Muscle layer of duodenum (tissue), 2 donors: ENCODE results near the gene FAM89A.

ENCODE experiments used
- H3K27ac ChIP-seq: one replicate; pipeline ENCODE4 v1.7.0; 2013; ENCODE audit warnings: mild to moderate bottlenecking, low read length
- H3K27me3 ChIP-seq: one replicate; pipeline ENCODE4 v1.7.0; 2013; ENCODE audit warnings: low read depth, mild to moderate bottlenecking, control low read depth, low read length
- H3K36me3 ChIP-seq, 2 donors: one replicate each; pipeline ENCODE4 v1.7.0; 2013; ENCODE audit warnings: low read length in 2 of 2, control low read depth in 1 of 2, mild to moderate bottlenecking in 1 of 2; ENCODE audit not compliant: insufficient read depth in 2 of 2, control insufficient read depth in 1 of 2
- H3K4me1 ChIP-seq, 2 donors: one replicate each; pipeline ENCODE4 v1.7.0; 2013; ENCODE audit warnings: low read length in 2 of 2, mild to moderate bottlenecking in 2 of 2, control low read depth in 1 of 2, moderate library complexity in 1 of 2; ENCODE audit not compliant: insufficient read depth in 2 of 2, control insufficient read depth in 1 of 2
- H3K4me3 ChIP-seq, 2 donors: one replicate each; pipeline ENCODE4 v1.7.0; 2013; ENCODE audit warnings: low read length in 2 of 2, low read depth in 1 of 2, mild to moderate bottlenecking in 1 of 2
- H3K9me3 ChIP-seq, 2 donors: one replicate each; pipeline ENCODE4 v1.7.0; 2013; ENCODE audit warnings: low read length in 2 of 2, control low read depth in 1 of 2, mild to moderate bottlenecking in 1 of 2; ENCODE audit not compliant: control insufficient read depth in 1 of 2
- donor health status: healthy.

The FAM89A gene

DNA sequence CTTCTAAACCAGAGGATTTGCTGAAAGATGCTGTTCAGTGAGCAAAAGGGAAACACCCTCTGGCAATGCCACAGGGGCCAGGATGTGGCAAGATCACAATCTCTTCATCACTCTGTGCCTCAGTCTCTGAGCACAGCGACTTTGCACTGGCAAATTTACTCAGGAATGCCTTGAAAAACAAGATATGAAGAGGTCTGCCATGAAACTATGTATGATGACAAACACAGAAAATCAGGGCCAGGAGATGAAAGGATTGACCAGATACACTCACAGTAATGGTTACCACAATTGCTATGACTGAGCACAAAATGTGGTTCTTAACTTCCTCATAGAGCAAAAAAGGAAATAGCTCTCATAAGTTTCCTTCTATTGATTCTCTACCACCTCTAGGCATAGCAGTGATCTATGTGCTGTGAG, 67.2 kb downstream of the FAM89A start:
- H3K27ac ChIP-seq = no peak overlapping the region
- H3K9me3 ChIP-seq = no peaks in the 10 kb centered on the region
- H3K4me3 ChIP-seq = no peak overlapping the region
- H3K36me3 ChIP-seq = peaks cover 5 to 6% of the 10 kb centered on the region in 2 donors
- peaks cover 0 to 13% of the 10 kb centered on the region in 2 donors for H3K4me1 ChIP-seq
- H3K27me3 ChIP-seq = no peaks in the 10 kb centered on the region

DNA sequence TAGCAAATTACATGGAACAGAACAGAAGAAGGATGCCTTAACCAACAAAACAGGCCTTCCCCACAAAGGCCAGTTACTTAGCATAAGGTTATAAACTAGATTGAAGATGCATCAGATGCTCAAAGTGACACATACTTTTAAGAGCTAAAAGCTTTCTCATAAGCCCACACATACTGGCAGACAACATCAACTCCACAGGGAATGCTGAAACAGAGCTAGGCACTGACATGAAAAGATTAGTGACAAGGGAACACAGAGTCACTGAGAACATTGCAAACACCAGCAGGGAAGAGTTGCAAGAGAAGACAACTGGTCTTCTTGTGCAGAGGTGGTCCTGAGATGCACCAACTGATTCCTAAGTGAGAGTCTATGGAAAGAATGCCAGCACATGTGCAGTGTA, 68.3 kb downstream of the FAM89A start:
- Histone ChIP-seq H3K27ac (no peak overlapping the region), H3K27me3 (no peaks in the 10 kb centered on the region), H3K4me1 (peaks cover 0 to 2% of the 10 kb centered on the region in 2 donors), H3K36me3 (peaks cover 5 to 6% of the 10 kb centered on the region in 2 donors), H3K9me3 (no peaks in the 10 kb centered on the region), H3K4me3 (no peak overlapping the region)

DNA sequence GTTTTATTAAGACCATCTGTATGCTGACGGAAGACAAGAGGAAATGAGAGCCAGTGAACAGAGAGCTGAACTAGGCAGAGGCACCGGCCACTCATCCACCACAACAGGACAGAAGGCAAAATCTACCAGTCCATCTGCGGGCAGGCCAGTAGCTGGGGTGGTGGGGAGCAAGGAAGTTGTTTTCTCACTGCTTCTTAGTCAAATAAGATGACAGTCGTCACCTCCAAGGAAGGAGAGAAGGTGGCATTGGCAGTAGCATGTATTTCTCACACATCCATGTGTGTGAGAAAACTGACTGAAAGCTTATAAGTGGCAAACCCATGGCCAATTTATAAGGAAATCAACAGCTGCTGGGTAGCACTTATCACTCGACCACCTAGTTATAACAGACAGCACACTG, 69.6 kb downstream of the FAM89A start:
- Histone ChIP-seq H3K36me3 (peaks cover 0 to 5% of the 10 kb centered on the region in 2 donors), H3K9me3 (no peaks in the 10 kb centered on the region), H3K4me3 (no peak overlapping the region), H3K27me3 (no peaks in the 10 kb centered on the region), H3K27ac (no peak overlapping the region), H3K4me1 (no peaks in the 10 kb centered on the region)
